Nucleus accumbens (tissue), 56 donors: ENCODE results near the gene SMG7.

Source experiments
- DNase-seq, 56 donors: peaks; one replicate each; lab custom pipeline; 2025; lab: John Stamatoyannopoulos, UW

SMG7 gene

DNA sequence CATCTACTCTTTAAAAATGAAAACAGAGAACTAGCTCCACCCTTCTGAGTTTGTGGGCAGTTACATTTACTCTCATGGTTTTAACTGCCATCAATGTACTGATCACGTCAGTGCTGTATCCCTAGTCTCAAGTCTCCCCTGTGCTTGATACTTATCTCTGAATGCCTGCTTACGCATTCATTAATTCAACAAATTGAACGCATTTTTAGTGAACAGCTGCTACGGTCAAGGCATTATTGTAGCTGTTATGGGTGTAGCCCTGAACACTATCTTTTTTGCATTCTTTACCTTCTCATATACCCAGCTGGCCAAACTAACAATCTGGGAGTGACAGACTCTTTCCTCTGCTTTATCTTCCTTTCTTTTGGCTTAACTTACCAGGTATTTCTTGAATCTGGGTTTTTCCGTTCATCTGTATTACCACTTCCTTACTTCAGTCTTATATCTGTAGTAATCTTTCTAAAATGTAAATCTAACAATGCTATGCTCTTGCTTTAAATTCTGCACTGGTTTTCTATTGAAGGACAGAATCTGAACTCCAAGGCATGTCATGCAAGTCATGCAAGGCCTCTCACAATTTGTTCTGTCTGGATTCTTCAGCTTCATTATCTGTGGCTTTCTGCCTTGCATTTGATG, 33.3 kb downstream of the SMG7 start:
- DNase-seq: no peak

DNA sequence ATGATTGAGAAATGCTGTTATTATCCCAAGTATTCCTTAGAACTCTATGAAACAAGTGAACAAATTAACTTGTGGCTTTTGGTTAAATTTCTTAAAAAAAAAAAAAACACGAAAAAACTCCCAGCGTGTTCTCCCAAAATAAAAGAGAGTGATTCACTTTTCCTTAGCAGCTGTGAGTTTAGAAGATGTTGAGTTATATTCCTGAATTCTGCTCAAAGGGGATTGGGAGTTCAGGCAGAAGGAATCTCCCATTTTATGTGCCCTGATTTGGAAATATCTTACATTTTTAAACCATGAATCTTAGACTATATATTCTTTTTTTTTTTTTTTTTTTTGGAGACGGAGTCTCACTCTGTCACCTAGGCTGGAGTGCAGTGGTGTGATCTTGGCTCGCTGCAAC, 34.3 kb downstream of the SMG7 start:
- no peak for DNase-seq

DNA sequence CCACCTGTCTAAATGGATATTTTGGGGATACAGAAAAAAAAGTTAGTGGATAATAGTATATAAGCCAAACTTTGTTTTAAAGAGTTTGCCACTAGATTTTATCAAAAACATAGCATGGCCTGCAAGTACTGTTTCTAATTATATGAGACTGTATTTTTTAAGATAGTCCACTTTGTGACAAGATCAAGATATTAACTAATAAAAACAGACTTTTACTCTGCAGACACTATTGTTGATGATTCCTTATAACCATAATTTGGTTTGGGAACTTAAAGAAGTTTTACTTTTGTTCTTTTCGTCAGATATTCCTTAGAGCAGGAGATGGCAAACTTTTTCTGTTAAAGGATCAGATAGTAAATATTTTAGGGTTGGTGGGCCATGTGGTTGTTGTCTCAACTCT, 36.4 kb downstream of the SMG7 start:
- DNase-seq: no peak

DNA sequence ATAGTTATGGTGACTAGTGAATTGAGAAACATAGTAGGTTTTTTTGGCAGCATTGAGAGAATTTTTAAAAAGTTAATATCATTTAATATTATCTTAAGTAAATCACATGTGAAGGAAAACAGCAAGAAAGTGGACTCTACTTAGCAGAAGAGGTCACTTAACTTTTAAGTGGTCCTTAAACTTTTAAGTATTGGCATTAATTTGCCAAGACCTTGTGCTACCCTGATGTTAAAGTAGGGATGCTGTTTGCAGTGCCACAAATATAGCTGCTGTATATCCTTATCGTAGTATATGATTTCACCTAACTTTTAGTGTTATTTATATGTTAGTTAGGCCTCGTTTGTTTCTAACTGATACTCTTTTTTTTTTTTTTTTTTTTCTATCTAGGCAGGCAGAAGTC, 40.2 kb downstream of the SMG7 start:
- no peak for DNase-seq

DNA sequence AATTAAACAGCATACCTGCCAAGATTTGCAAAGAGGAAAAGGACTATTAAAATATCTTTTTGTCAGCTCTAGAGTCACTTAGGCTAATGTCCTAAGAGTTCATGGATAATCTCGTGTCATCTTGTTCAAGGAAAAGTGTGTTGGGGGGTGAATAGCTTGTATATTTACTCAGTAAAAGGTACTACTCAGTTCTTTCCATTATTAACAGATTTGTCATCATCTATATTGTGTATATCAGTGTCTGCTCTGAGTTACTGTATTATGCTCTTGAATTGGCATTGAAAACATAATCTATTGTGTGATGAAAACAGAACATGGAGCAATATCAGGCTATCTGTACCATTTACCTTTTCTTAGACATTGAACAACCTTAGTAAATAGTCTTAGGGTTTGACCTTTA, 41.9 kb downstream of the SMG7 start:
- DNase-seq: no peak

DNA sequence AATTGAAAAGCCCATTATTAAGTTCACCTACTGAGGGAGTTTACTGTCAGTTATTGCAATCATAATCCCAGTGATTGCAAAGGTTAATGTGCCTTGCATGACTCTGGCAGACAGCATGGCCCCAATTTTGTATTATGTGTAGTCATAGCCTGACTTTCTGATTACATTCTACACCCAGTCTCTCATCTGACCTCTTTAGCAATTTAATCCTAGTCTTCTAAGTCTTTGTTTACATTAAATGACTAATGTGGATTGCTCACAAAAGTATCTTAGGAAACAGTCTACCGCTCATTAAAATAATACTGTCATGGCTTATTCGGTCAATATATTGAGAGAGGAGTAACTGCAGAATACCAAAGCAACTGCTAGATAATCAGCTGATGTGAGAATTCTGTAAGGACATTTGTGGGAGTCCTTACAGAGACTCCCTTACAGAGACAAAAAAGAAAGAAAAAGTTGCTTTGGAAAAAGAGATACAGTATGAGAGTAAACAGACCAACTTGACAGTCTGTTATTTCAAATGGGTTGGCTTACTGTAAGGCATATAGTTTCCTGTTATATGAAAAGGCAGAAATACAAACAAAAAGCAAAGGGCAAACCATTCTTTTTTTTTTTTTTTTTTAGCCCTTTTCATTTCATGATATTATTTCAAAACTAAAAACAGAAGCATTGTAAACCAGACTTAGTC, 42.8 kb downstream of the SMG7 start:
- no peak for DNase-seq

DNA sequence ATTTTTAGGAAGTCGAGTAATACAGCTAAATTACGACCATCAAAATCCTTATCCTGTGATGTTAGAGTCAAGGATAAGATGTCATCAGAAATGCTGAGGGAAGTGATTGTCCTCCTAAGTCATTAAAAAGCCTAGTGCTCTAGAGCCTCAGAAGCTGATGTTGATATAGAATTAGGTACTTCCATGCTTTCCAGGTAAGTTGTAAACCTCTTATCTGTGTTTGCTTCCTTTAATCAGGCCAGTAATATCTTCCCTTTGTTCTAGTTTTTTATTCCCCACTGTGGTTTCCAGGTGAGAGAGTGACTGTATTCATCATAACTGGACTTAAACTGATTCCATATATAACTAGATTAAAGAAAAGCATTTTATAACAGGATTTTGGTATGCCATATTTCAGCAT, 44.4 kb downstream of the SMG7 start:
- no peak for DNase-seq

DNA sequence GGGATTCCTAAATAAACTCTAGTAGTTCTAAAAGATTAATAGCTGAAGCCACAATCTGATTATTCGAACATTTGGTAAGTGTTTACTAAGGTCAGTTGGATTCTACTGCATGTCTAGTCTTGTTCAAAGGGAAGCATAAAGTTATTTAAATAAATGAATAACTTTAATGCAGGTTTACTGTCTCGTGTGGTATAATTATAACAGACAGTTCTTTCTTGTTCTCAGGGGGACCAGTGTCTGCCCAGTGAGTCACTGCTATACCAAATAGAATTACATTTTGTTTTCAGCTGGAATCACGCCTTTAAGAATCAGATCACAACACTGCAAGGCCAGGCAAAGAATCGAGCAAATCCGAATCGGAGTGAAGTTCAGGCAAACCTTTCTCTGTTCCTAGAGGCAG, 45.1 kb downstream of the SMG7 start:
- no peak for DNase-seq

DNA sequence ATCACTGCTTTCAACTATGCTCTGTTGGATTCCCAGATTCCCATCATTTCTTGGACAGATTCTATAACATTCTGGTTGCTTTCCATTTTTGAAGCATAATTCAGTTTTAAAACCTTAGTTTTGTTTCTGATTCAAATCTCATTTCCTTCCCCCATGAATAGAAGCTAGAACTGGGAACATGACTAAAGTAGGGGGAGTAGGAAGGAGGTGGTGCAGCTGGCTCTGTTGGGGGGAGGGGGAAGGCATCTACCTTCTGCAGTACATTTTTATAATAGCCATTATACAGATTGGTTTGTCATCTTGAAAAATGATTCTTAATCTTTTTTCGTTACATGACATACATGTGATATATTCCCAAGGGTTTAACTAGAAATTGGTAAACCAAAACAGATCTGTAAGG, 48.1 kb downstream of the SMG7 start:
- DNase-seq: peak in 5 of 56 donors; percentile 1 to 16 (median 5)

DNA sequence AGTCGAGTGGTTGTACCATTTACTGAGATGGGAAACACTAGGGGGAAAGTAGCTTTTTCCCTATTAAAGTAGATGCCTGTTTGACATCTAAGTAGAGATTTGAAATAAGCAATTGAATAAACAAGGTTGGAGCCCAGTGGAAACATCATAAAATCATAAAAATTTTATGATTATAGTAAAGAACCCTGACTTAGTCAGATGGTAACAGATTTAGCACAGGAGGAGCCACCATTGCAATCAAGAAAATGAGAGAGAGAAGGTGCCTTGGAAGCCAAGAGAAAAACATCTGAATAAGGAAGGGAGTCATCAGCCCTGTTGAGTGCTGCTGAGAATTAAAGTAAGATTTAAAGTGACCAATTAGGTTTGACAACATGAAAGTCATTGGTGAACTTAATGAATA, 49.8 kb downstream of the SMG7 start:
- DNase-seq: no peak

DNA sequence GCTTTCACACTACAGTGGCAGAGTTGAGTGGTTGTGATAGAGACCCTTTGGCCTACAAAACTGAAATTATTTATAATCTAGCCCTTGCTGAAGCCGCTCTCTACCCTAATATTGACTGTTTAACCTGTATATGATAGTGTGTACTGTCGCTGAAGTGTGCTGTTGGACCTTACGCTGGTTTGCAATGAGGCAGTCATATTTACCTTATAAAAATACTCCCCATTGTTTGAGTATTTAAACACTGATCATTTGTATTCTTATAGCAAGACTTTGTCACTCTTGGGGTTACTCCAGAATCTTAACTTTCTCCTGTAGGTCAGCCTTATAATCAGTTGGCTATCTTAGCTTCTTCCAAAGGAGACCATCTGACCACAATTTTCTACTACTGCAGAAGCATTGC, 56.3 kb downstream of the SMG7 start:
- no peak for DNase-seq

DNA sequence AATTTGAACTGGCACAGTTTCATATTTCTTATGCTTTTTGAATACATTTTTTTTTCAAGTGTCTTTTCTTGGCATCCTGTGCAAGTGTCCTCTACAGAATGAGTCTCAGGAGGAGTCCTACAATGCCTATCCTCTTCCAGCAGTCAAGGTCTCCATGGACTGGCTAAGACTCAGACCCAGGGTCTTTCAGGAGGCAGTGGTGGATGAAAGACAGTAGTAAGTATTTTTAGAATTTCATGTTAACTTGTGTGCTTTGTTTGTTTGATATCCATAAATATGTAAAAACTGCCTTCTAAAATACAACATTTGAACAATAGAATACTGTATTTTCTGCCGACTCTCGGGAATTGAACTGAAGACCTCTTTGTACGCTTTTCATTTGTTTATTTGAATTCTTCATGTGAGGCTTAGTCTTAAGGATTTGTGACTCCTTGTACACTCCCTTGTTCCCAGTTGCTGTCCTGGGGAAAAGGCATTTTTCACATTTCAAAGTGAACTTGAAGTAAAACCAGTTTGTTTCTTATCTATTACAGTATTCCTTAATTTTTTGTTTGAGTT, 61.4 kb downstream of the SMG7 start:
- no peak for DNase-seq

DNA sequence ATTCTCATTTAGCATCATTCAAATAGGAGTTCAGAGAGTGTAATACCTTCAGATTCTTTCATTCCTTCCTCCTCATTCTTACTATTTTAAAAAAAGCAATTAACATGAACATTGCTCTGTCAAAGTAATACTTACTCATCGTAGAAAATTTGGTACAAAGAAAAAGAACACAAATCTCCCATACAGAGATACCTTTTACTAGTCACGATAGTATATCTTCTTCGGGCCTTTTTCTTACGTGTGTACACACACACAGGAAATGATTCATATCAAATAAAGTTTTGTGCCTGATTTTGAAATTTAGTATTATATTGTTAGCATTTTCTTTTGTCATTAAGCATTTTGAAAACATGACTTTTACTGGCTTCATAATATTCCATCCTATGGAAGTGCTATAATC, 65.1 kb downstream of the SMG7 start:
- DNase-seq: no peak

DNA sequence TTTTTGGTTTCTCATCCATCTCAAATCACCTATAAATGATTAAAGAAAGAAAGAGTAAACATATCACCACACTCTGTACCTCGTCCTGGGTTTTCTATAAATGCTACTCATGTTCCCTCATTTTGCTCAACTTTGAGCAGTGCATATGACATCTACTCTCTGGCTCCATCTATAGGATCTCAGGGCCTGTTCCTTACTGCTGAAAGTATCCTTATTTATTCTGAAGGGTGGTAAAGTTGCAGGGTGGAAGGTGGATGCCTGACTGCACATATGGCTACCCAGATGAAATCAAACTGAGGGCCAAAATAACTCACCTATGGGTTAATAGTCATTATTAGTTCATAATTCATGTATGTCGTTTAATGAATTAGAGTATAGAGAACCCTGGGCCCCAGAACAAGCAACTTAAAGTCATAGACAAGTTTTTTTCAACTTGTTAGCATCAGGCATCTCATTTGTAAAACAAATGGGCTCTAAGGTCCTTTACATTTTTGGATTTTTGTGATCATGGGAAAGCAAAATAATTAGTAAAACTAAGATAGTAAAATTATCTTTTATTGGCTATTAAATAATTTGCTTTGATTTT, 71.4 kb downstream of the SMG7 start:
- DNase-seq: peak in 1 of 56 donors; percentile 21

DNA sequence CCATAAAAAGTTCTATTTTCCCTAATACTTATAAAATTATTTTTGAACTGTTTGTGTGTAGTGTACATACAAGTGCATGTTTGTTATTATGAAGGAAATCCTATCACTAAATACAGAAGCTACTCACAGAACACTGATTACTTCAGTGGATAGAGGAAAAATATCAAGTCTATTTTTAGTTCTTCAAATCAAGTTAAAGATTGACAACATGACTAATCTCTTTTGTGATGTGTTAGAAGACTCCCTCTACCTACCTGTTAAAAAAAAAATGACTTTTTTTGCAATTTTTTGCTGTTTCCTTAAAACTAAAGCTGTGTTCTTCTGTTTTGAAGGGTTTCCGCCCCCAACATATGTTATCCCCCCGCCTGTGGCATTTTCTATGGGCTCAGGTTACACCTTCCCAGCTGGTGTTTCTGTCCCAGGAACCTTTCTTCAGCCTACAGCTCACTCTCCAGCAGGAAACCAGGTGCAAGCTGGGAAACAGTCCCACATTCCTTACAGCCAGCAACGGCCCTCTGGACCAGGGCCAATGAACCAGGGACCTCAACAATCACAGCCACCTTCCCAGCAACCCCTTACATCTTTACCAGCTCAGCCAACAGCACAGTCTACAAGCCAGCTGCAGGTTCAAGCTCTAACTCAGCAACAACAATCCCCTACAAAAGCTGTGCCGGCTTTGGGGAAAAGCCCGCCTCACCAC, 72.4 kb downstream of the SMG7 start:
- DNase-seq: no peak

DNA sequence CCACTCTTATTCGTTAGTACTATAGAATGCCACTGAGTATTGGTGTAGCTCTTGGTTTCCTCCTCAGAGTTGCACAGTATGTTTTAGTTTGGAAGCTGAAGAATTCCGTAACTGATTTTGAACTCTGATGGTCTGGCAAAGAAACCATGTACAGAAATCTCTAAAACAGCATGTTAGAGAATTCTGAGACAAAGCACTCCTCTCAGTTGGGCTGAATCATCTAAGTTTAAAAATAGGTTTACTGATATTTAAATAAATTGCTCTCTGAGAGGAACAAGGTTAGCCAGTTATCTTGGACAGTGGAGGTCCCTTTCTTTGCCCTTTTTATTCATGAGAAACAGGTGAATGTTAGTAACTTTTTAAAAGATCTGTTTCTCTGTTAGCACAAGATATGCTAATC, 74.1 kb downstream of the SMG7 start:
- no peak for DNase-seq

DNA sequence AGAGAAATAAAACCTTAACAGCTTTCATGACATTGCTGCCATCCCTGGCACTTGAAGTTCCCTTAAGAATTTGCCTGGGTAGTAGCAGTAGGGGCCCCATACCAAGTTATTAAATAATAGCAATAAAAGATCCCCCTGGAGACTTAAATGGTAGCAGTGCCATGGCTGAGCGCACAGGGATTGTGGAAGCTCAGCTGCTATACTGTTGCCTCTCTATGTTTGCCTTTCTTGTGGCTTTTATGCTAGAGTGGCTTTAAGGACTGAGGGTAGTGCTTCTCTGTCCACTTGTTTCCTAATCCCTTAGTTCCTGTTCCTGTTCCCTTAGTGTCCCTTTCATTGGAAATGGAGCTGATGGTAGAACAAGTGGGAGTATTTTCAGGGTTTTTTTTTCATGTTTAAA, 75.8 kb downstream of the SMG7 start:
- DNase-seq: no peak

DNA sequence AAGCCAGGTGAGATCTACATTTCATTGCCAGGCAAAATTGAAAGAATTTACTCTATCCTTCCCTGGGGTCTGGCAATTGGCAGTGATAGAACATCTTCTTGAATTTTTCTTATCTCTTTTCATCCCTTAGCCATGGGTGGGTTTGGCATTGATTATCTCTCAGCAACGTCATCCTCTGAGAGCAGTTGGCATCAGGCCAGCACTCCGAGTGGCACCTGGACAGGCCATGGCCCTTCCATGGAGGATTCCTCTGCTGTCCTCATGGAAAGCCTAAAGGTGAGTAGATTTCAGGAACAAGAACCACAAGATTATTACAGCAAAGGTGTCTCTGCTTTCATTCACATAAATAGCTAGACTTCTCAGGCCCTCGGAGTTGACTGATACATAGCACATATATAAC, 78.6 kb downstream of the SMG7 start:
- DNase-seq: no peak

DNA sequence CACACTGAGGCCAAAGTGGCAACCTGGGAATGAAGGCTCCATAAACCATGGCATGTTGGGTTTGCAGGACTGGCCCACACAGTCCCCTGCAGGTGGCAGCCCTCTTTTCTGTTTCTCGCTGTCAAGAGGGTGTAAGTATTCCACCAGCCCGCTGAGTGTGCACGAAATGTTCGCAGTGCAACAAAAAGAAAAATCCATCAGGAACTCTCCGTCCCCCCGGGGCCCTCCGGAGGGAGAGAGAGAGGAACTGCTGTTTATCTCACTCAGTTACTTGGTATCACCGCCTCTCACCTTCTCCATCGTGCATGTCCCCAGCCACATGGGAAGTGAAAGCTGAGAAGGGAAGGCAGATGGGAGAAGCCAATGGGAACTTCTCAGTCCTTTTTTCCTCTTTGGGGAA, 79.6 kb downstream of the SMG7 start:
- DNase-seq: peak in 1 of 56 donors; percentile 9

DNA sequence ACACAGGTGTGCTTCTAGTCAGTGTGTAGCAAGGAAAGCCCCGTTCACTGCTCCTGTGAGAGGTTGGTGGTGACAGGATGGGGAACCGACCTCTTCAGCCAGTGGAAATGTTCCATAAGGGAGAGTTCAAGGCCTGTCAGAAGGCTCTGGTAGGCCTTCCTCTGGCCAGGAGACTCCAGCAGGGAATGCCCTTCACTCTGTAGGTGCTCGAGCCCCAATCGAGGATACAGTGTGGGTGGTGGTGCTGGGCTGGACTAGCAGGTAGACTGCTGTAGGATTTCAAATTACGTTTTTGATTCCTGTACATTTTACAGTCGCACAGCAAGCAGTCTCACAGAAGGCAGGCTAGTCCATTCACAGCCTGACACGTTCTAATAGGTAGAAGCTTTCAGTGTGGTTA, 80.1 kb downstream of the SMG7 start:
- no peak for DNase-seq

DNA sequence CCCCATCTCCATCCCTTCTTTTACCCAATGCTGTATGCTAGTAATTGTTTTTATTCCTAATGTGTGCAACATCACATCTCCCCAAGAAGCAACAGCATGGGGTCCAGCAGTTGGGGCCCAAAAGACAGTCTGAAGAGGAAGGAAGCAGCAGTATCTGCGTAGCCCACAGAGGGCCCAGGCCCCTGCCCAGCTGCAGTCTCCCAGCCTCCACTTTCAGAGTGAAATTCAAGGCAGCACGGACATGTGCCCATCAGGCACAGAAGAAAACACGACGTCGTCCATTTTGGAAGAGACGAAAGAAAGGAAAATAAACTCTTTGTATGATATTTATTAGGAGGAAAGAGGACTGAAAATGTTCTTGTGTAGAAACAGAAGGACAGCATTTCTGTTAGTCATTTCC, 80.6 kb downstream of the SMG7 start:
- DNase-seq: no peak
